Astrocyte (in vitro differentiated cells and primary cell): ENCODE data around the gene EML6. TPM values are rescaled to one million over a fixed set of nuclear protein-coding genes. Genes with fewer than 3 reads are reported as not detected.

Experiments used
- DNase-seq: peaks from one replicate; pipeline ENCODE4 v3.0.0-alpha.2; 2010; ENCODE audit warnings: low read depth
- FAIRE-seq: peaks from 2 replicates; lab custom pipeline; 2011; peaks lifted over from hg19 to GRCh38; lab: Jason Lieb, UNC
- H2AFZ ChIP-seq: 2 replicates; pipeline ENCODE4 v1.6.0; 2012; ENCODE audit warnings: low read depth, low read length, inconsistent platforms
- H3K27ac ChIP-seq: 2 replicates; pipeline ENCODE4 v1.5.1; 2011; ENCODE audit warnings: low read depth, low read length, inconsistent platforms
- H3K27me3 ChIP-seq: 2 replicates; pipeline ENCODE4 v1.6.0; 2011; ENCODE audit warnings: low read length, inconsistent platforms; ENCODE audit not compliant: insufficient read depth
- H3K36me3 ChIP-seq: 2 replicates; pipeline ENCODE4 v1.5.1; 2011; ENCODE audit warnings: low read length, inconsistent platforms; ENCODE audit not compliant: insufficient read depth
- H3K4me1 ChIP-seq: 2 replicates; pipeline ENCODE4 v1.5.1; 2011; ENCODE audit warnings: low read length, inconsistent platforms; ENCODE audit not compliant: insufficient read depth
- H3K4me2 ChIP-seq: 2 replicates; pipeline ENCODE4 v1.6.0; 2012; ENCODE audit warnings: low read length, inconsistent platforms
- H3K4me3 ChIP-seq: 2 replicates; pipeline ENCODE4 v1.5.1; 2011; ENCODE audit warnings: low read depth, mild to moderate bottlenecking, low read length, inconsistent platforms; ENCODE audit not compliant: insufficient read depth
- H3K79me2 ChIP-seq: 2 replicates; pipeline ENCODE4 v1.6.0; 2012; ENCODE audit warnings: mild to moderate bottlenecking, low read length, inconsistent platforms; ENCODE audit not compliant: insufficient read depth
- H3K9ac ChIP-seq: 2 replicates; pipeline ENCODE4 v1.6.0; 2012; ENCODE audit warnings: mild to moderate bottlenecking, low read length, inconsistent platforms
- H3K9me3 ChIP-seq: 2 replicates; pipeline ENCODE4 v1.5.1; 2012; ENCODE audit warnings: low read depth, mild to moderate bottlenecking, low read length, inconsistent platforms; ENCODE audit not compliant: insufficient read depth
- H4K20me1 ChIP-seq: 2 replicates; pipeline ENCODE4 v1.6.0; 2012; ENCODE audit warnings: low read length, inconsistent platforms; ENCODE audit not compliant: insufficient read depth
- H3K27ac Mint-ChIP-seq: one replicate; pipeline ENCODE4 v1.8.0; 2021; ENCODE audit warnings: mild to moderate bottlenecking, mixed read lengths; ENCODE audit not compliant: unreplicated experiment
- H3K27me3 Mint-ChIP-seq: one replicate; pipeline ENCODE4 v1.8.0; 2021; ENCODE audit warnings: low read depth, mixed read lengths; ENCODE audit not compliant: unreplicated experiment
- H3K36me3 Mint-ChIP-seq: one replicate; pipeline ENCODE4 v1.8.0; 2021; ENCODE audit warnings: low read depth, mixed read lengths; ENCODE audit not compliant: unreplicated experiment
- H3K4me1 Mint-ChIP-seq: one replicate; pipeline ENCODE4 v1.8.0; 2021; ENCODE audit warnings: low read depth, mixed read lengths; ENCODE audit not compliant: unreplicated experiment
- H3K4me3 Mint-ChIP-seq: one replicate; pipeline ENCODE4 v1.8.0; 2021; ENCODE audit warnings: mild to moderate bottlenecking, moderate library complexity, mixed read lengths; ENCODE audit not compliant: unreplicated experiment
- H3K9me3 Mint-ChIP-seq: one replicate; pipeline ENCODE4 v1.8.0; 2021; ENCODE audit warnings: mild to moderate bottlenecking, mixed read lengths; ENCODE audit not compliant: unreplicated experiment
- EZH2 ChIP-seq: IDR thresholded peaks from 2 replicates; pipeline ENCODE4 v1.6.1; 2012; ENCODE audit warnings: mild to moderate bottlenecking, low read length, inconsistent platforms; ENCODE audit not compliant: insufficient read depth
- total RNA-seq: library from RNA; stranded (reverse); gene quantifications from 2 replicates; pipeline ENCODE4 v1.2.1, GENCODE V29; 2021
- TF ChIP-seq, protein P1 (sequence below): IDR thresholded peaks from 2 replicates; pipeline ENCODE4 v1.5.1; 2011; ENCODE audit warnings: low read depth, mild to moderate bottlenecking, inconsistent platforms, low read length, moderate library complexity; ENCODE audit not compliant: insufficient read depth

The EML6 gene
- total RNA-seq, 1 donor from 2014 or later = 0.23 TPM

DNA sequence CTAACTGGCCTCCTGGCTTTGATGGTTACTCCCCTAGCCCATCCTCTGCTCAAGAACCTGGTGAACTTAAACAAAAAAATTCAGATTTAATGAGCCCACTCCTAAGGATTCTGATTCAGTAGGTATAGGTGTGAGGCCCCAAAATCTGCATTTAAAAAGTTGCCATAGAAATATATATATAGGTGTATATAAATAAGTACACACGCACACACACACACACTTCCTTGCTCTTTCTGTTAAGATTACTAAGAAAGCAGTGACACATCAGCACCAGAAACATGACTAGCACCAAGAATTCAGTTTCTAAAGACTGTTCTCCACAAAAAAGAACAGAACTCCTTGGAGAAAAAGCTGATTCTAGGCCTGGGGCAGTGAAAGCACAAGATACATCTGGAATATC lies 17.8 kb downstream of the EML6 start:
- H3K9me3 ChIP-seq = no peaks in the 10 kb centered on the region
- no peak overlapping the region for H3K4me2 ChIP-seq
- H3K27me3 ChIP-seq = no peaks in the 10 kb centered on the region
- no peak overlapping the region for H3K4me3 ChIP-seq
- no peaks in the 10 kb centered on the region for H3K36me3 Mint-ChIP-seq
- no peak overlapping the region for H3K27ac Mint-ChIP-seq
- peaks cover 3% of the 10 kb centered on the region for H3K27me3 Mint-ChIP-seq
- no peaks in the 10 kb centered on the region for H3K36me3 ChIP-seq
- no peak overlapping the region for H3K4me3 Mint-ChIP-seq
- H3K9ac ChIP-seq = no peak overlapping the region
- H3K27ac ChIP-seq = no peak overlapping the region
- FAIRE-seq (no peak), DNase-seq (peak; percentile 16)
- no peaks in the 10 kb centered on the region for H4K20me1 ChIP-seq
- no peak for TF ChIP-seq EZH2
- H3K4me1 Mint-ChIP-seq = peaks cover 7% of the 10 kb centered on the region
- H3K4me1 ChIP-seq = no peaks in the 10 kb centered on the region
- H3K79me2 ChIP-seq = no peaks in the 10 kb centered on the region
- H2AFZ ChIP-seq = no peak overlapping the region
- H3K9me3 Mint-ChIP-seq = no peaks in the 10 kb centered on the region

DNA sequence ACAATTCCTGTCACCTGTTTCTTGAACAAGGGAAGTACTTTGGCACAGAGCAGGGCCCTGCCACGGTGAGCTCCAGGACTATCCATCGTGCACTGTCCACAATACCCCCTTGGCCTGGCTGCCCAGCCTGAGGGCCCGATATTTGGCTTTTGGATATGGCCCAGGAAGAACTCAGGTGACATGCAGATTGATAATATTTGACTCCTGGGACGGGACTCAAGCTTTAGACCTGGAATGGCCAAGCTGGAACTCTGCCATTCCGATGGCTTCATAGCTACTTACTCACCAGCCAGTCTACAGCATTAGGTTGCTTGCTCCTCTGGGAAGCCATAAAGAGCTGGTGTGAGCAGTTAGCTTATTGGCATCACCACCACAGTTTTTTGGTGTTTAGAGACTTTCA lies 26.6 kb downstream of the EML6 start:
- H3K4me1 ChIP-seq = no peaks in the 10 kb centered on the region
- DNase-seq (peak; percentile 17), FAIRE-seq (no peak)
- no peak overlapping the region for H3K9ac ChIP-seq
- Mint-ChIP-seq H3K36me3 (no peaks in the 10 kb centered on the region), H3K4me3 (no peak overlapping the region), H3K9me3 (peaks cover 2% of the 10 kb centered on the region), H3K4me1 (no peaks in the 10 kb centered on the region), H3K27ac (no peak overlapping the region), H3K27me3 (no peaks in the 10 kb centered on the region)
- H3K4me3 ChIP-seq = no peak overlapping the region
- H3K36me3 ChIP-seq = no peaks in the 10 kb centered on the region
- no peak overlapping the region for H3K27ac ChIP-seq
- H3K9me3 ChIP-seq = no peaks in the 10 kb centered on the region
- H3K79me2 ChIP-seq = no peaks in the 10 kb centered on the region
- no peak overlapping the region for H2AFZ ChIP-seq
- TF ChIP-seq, protein P1, sequence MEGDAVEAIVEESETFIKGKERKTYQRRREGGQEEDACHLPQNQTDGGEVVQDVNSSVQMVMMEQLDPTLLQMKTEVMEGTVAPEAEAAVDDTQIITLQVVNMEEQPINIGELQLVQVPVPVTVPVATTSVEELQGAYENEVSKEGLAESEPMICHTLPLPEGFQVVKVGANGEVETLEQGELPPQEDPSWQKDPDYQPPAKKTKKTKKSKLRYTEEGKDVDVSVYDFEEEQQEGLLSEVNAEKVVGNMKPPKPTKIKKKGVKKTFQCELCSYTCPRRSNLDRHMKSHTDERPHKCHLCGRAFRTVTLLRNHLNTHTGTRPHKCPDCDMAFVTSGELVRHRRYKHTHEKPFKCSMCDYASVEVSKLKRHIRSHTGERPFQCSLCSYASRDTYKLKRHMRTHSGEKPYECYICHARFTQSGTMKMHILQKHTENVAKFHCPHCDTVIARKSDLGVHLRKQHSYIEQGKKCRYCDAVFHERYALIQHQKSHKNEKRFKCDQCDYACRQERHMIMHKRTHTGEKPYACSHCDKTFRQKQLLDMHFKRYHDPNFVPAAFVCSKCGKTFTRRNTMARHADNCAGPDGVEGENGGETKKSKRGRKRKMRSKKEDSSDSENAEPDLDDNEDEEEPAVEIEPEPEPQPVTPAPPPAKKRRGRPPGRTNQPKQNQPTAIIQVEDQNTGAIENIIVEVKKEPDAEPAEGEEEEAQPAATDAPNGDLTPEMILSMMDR = no peak
- TF ChIP-seq EZH2 = no peak
- H3K27me3 ChIP-seq = no peaks in the 10 kb centered on the region
- H4K20me1 ChIP-seq = no peaks in the 10 kb centered on the region
- H3K4me2 ChIP-seq = no peak overlapping the region

DNA sequence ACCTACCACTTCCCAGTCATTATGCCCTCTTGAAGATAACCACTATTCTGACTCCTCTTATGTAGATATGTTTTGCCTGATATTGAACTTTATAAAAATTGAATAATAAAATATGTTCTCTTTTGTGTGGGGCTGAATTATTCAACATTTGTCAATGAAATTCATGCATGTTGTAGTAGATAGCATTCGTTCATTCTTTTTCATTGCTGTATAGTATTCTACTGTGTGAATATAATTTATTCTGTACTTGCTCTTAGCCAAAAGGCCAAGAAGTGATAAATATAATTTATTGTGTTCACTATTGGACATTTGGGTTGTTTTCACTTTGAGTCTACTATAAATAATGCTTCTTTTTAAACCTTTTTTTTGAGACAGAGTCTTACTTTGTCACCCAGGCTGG lies 29.0 kb downstream of the EML6 start:
- Histone ChIP-seq H4K20me1 (no peaks in the 10 kb centered on the region), H3K79me2 (no peaks in the 10 kb centered on the region), H3K9ac (no peak overlapping the region), H3K27ac (no peak overlapping the region), H3K4me1 (peaks cover 2% of the 10 kb centered on the region), H3K36me3 (no peaks in the 10 kb centered on the region), H3K4me2 (no peak overlapping the region), H3K9me3 (no peaks in the 10 kb centered on the region), H3K4me3 (no peak overlapping the region), H2AFZ (no peak overlapping the region), H3K27me3 (no peaks in the 10 kb centered on the region)
- peaks cover 2% of the 10 kb centered on the region for H3K9me3 Mint-ChIP-seq
- TF ChIP-seq, protein P1 = no peak
- no peak for TF ChIP-seq EZH2
- no peaks in the 10 kb centered on the region for H3K36me3 Mint-ChIP-seq
- H3K27me3 Mint-ChIP-seq = no peaks in the 10 kb centered on the region
- DNase-seq (no peak), FAIRE-seq (no peak)
- peaks cover 5% of the 10 kb centered on the region for H3K4me1 Mint-ChIP-seq
- no peak overlapping the region for H3K27ac Mint-ChIP-seq
- H3K4me3 Mint-ChIP-seq = no peak overlapping the region
